DMS114 treated with DMSO at 0.1 percent for 48 hours (cell line): Measurements from ENCODE around the gene CD244.
"Not testable (repeated sequence)": the region's sequence is repeated elsewhere in the genome, so short reads cannot be mapped to it uniquely, and the experiment has no call there.

Source experiments
- DNase-seq: peaks from one replicate; lab custom pipeline; 2025; ENCODE audit not compliant: unreplicated experiment; lab: John Stamatoyannopoulos, UW

CD244 gene

DNA sequence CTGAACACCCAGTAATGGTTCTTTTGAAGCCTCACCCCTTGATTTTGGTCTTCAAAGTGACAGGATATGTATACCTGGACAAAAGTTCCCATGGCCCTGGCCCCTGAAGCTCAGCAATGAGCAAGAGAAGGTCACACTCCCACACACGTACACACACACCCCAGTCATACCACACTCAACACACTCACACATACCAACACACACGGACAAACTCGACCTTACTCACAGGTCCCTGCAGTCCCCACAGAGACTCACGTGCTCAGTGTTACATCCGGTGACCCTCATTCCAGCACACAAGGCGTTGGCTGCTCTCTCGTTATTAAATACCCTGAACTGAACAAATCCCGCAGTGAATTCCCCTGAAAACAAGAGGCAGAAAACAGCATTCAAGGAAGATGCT is 16.4 kb upstream of the CD244 start:
- DNase-seq: no peak

GRCh38 chr1:160877221-160877620 is 14.5 kb upstream of the CD244 start:
- no peak for DNase-seq

DNA sequence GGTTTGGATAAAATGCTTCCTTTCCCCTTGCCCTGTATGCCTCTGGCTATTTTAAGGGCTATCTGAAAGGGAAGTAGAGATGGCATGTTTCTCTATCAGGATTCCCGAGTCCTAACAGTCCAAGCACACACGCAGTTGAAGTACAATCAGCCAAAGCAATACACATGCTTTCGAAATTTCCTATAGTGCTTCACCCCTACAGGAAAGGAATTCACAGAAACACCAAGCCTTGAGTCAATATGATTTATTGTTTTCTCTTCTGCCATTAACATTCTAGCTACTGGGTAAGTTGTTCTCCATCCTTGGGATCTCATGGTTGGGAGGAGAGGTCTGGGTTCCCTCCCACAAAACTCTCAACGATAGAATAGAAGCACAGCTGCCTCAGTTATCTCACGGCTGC is 13.6 kb upstream of the CD244 start:
- DNase-seq: no peak

GRCh38 chr1:160875591-160875990 is 12.9 kb upstream of the CD244 start:
- DNase-seq: not testable (repeated sequence)

DNA sequence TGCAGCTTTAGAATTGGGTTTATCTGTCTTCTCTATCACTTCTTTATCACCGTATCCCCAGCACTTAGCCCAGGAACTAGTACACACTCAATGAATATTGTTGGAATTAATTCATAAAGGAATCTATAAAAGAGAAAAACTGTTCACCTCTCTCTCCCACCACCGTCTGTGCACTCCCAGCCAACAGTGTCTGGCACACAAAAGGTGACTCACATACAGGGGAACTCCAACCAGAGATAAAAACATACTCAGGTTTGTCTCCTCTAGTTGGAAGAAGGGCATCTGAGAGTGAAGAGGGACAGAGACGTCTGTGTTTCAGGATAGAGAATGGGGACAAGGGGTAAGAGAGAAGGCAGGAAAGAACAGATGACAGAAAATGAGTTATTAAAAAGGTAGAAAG is 12.2 kb upstream of the CD244 start:
- DNase-seq: no peak

GRCh38 chr1:160868141-160868540 is 5.5 kb upstream of the CD244 start:
- DNase-seq: no peak

- DNase-seq: not testable (repeated sequence)
Measured at GRCh38 chr1:160867651-160868050, 5.0 kb upstream of the CD244 start.

- no peak for DNase-seq
Measured at GRCh38 chr1:160866695-160867260, 4.1 kb upstream of the CD244 start.

GRCh38 chr1:160866001-160866694 is 3.5 kb upstream of the CD244 start:
- DNase-seq: no peak

- no peak for DNase-seq
Measured at GRCh38 chr1:160865337-160865736, 2.6 kb upstream of the CD244 start.

GRCh38 chr1:160864173-160864572 is 1.5 kb upstream of the CD244 start:
- DNase-seq: no peak

DNA sequence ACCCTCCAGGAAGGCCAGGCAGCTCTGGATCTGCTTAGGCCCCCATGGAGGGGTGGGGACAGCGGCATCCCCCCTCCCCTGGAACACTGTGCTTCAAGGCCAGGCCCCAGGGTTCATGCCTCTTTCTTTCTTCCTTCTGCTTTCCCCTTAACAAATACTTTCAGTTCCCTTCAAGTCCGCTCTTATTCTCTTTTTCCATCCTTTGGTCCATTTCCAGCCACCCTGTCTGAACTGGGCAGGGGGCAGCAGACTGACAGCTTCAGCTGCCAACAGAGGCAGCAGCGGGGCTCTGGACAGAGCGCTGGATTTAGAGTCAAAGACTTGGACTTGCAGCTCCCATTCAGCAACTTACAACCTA is 1.1 kb upstream of the CD244 start:
- DNase-seq: no peak

DNA sequence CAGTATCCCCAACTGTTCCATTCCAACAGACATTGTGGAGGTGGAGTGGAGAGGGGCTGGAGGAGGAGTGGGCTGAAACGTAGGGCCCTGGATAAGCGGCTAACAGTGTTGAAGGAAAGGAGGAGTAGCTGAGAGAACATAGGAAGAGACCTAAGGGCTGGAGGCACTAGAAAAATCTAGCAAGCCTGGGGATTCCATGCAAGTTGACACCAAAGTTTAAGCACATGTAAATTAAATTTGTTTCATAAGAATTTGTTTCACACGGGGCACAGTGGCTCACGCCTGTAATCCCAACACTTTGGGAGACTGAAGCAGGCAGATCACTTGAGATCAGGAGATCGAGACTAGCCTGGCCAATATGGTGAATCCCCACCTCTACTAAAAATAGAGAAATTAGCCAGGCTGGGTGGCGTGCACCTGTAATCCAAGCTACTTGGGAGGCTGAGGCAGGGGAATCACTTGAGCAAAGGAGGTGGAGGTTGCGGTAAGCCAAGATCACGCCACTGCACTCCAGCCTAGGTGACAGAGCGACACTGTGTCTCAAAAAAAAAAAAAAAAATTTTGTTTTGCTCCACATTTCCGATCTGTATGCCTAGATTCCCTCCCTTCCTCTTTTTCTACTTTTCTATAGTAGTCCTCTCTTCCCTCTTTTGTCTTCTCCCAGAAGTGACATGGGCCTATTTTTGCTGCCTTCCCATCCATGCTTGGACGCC is 530 bp upstream of the CD244 start:
- no peak for DNase-seq

DNA sequence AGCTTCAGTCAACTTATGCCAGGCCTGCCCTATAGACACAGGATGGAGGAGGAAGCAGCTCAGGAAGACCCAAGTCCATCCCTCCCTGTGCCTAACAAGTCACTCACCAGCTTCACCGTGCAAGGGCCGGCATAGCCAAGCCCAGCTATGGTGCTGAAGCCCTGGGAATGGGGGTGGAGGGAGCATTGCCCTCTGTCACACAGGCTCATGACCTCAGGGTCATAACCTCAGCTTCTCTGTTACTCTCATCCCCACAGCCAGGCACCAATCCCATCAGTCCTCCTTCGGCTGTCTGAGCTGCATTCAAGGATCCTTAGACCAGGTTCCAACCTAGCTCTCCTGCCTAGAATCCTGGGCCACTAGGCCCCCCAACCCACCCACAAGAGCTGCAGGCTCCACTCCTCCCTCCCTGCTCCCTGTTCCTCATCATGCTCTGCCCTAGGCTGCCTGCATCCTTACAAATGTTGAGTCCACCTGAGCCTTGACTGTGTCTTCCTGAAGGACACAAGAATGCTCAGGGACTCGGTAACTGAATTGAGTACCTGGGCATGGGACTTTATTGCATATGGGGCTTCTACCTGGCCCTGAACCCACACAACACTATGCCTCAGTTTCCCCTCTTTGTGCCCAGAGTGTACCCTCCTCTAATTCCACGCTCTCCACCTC is 1.7 kb downstream of the CD244 start:
- DNase-seq: no peak

DNA sequence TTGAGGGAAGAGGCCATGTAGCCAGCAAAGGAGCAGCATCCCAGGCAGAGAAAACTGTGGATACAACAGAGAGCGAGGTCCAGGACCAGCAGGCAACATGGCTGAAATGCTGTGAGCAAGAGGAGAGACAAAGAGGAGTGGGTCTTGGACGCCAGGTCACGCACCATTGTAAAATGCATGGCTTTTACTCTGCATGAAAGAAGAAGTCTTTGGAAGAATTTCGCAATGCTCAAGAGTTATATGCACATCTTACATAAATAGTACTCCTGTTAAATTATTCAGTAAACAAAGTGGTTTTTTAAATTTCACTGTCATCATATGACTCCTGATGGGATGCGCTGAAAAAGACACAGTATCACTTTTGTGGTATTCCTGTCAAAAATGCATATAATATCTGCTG is 3.5 kb downstream of the CD244 start:
- DNase-seq: no peak

GRCh38 chr1:160858507-160858906 is 4.2 kb downstream of the CD244 start:
- no peak for DNase-seq

- no peak for DNase-seq
Measured at GRCh38 chr1:160858097-160858496, 4.6 kb downstream of the CD244 start.

DNA sequence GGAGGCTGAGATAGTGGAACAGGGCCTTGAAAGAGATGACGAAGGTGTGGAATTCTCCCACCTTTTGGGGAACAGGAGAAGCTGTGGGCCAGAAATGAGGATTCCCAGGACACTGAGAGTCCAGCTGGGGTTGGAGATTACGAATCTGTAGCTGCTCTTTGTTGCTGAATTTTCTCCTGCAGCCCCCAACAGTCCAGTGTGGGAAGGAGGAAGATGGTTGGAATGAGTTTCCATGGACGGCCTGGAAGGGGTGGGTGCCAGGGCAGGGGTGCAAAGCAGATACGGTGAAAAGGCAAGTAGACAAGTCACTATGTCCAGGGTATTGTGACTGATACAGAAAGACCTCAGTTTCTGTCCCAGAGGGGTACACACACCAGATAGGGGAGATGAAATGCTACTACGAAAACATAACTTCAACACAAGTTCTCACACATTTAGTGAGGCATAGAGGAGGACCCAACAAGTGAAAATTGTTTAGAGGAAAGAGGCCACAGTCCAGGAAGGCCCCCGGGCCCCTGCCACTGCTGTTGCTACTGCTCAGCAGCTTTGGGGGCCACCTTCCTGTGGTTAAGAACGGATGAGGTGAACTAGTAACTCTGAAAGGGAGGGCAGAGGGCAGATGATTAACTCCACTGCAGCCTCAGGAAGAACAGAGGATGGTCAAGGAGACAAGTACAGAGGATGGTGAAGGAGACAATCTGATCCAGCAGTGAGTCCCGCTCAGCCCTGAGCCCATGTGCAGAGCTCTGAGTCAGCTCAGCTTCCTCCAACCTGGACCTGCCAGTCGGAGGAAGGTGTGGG is 7.3 kb downstream of the CD244 start:
- no peak for DNase-seq

- DNase-seq: no peak
Measured at GRCh38 chr1:160853754-160854153, 8.9 kb downstream of the CD244 start.

- DNase-seq: no peak
Measured at GRCh38 chr1:160853014-160853413, 9.7 kb downstream of the CD244 start.

GRCh38 chr1:160850993-160851392 is 11.7 kb downstream of the CD244 start:
- no peak for DNase-seq
